Mucosa of rectum (tissue), 2 donors: Measurements from ENCODE around the gene ACVR2B.

Source experiments
- H3K27ac ChIP-seq, 2 donors: one replicate each; pipeline ENCODE4 v1.7.0; 2013; ENCODE audit warnings: inconsistent platforms in 2 of 2, low read depth in 2 of 2, low read length in 2 of 2
- H3K27me3 ChIP-seq, 2 donors: one replicate each; pipeline ENCODE4 v1.7.0; 2013; ENCODE audit warnings: low read length in 2 of 2; ENCODE audit not compliant: control insufficient read depth in 2 of 2, insufficient read depth in 2 of 2
- H3K36me3 ChIP-seq, 2 donors: one replicate each; pipeline ENCODE4 v1.7.0; 2013; ENCODE audit warnings: low read length in 2 of 2; ENCODE audit not compliant: control insufficient read depth in 2 of 2, insufficient read depth in 2 of 2
- H3K4me1 ChIP-seq, 2 donors: one replicate each; pipeline ENCODE4 v1.7.0; 2013; ENCODE audit warnings: low read length in 2 of 2, mild to moderate bottlenecking in 1 of 2; ENCODE audit not compliant: control insufficient read depth in 2 of 2, insufficient read depth in 2 of 2
- H3K4me3 ChIP-seq, 2 donors: one replicate each; pipeline ENCODE4 v1.7.0; 2013; ENCODE audit warnings: low read length in 2 of 2
- H3K9ac ChIP-seq, 2 donors: one replicate each; pipeline ENCODE4 v1.7.0; 2013; ENCODE audit warnings: low read length in 2 of 2, low read depth in 1 of 2, mild to moderate bottlenecking in 1 of 2
- H3K9me3 ChIP-seq, 2 donors: one replicate each; pipeline ENCODE4 v1.7.0; 2013; ENCODE audit warnings: low read length in 2 of 2; ENCODE audit not compliant: control insufficient read depth in 2 of 2
- donor health status: healthy.
- donor health status: Normal muscosa, but diverticular disease.

The ACVR2B gene

DNA sequence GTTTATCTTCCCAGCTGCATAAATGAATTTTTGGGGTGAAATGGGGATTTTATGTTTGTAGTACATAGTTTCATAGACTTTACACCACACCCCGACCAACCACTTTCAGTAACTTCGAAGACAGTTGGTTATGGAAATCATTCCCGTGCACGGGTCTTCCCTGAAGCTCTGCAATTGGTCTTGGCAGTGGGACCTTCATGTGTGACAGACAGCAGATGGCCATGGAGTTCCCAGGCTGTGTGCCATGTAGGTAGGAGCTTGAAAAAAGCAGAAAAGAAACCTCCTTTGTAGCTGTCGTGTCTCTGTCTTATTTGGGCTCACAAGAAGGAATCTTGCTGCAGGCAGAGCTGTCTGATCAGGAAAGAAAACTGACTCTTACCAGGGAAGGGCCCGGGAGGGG lies 68.3 kb downstream of the ACVR2B start:
- Histone ChIP-seq H3K36me3 (peaks cover 3 to 23% of the 10 kb centered on the region in 2 donors), H3K9ac (no peak overlapping the region), H3K9me3 (no peaks in the 10 kb centered on the region), H3K27ac (no peak overlapping the region), H3K4me1 (no peaks in the 10 kb centered on the region), H3K4me3 (no peak overlapping the region), H3K27me3 (no peaks in the 10 kb centered on the region)

DNA sequence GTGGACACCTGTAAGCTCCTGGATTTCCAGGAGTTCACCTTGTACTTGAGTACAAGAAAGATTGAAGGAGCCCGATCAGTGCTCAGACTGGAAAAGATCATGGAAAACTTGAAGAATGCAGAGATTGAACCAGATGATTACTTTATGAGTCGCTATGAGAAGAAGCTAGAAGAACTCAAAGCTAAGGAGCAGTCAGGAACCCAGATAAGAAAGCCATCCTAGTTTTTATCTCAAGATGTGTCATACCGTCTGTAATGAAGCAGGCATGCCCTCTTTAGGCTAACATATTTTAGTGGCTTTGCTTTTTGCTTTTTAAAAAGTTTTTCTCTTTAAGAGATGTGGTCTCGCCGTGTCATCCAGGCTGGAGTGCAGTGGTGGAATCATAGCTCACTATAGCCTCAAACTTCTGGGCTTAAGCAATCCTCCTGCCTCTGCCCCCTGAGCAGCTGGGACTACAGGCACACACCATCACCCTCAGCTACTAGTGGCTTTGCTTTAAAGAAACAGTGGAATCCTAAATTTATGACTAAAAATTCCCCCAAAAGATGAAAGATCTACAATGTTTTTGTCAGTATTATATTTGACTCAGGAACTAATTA lies 70.5 kb downstream of the ACVR2B start:
- Histone ChIP-seq H3K9ac (no peak overlapping the region), H3K4me3 (no peak overlapping the region), H3K27ac (no peak overlapping the region), H3K4me1 (no peaks in the 10 kb centered on the region), H3K27me3 (no peaks in the 10 kb centered on the region), H3K9me3 (no peaks in the 10 kb centered on the region), H3K36me3 (peaks cover 3 to 24% of the 10 kb centered on the region in 2 donors)

DNA sequence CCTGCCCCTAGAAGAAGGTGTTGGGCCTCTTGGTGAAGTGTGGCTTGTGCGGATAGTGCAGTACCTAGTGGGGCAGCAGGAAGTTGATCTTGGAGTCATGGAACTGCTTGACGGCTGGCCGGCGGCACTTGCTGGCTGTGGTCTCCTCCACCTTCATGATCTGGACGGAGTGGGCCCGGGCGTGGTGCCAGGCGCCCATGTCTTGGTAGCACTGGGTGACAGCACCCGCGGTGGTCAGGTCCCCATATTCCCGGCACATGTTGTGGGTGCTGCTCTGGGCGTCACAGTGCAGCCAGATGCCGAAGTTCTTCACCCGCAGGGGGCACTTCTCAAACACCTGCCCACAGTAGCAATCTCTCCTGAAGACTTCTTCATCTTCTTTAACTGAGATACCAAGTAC lies 73.1 kb downstream of the ACVR2B start:
- H3K9me3 ChIP-seq, result no peaks in the 10 kb centered on the region
- H3K27ac ChIP-seq, result no peak overlapping the region
- H3K4me1 ChIP-seq, result no peaks in the 10 kb centered on the region
- peaks cover 3 to 24% of the 10 kb centered on the region in 2 donors for H3K36me3 ChIP-seq
- H3K9ac ChIP-seq, result no peak overlapping the region
- H3K4me3 ChIP-seq, result no peak overlapping the region
- H3K27me3 ChIP-seq, result no peaks in the 10 kb centered on the region

DNA sequence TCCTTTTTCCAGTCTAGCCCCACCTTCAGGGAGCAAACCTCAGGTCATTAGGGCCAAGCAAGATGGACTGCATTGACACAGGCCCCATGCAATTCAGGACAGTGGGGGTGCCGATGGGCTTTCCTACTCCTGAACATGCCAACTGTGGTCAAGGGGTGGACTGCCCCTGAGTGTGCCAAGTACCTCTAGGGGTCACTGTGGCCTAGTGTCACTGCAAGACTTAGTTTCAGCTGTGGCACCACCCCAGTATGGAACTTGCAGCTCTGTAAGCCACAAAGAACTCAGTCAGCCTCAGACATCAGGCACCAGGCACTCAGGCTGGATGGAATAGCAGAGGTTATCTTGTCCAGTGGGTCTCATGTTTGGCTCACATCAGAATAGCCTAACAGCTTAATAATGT lies 74.8 kb downstream of the ACVR2B start:
- no peak overlapping the region for H3K4me3 ChIP-seq
- no peaks in the 10 kb centered on the region for H3K9me3 ChIP-seq
- peaks cover 3 to 20% of the 10 kb centered on the region in 2 donors for H3K36me3 ChIP-seq
- no peak overlapping the region for H3K27ac ChIP-seq
- H3K27me3 ChIP-seq, result no peaks in the 10 kb centered on the region
- no peaks in the 10 kb centered on the region for H3K4me1 ChIP-seq
- no peak overlapping the region for H3K9ac ChIP-seq

DNA sequence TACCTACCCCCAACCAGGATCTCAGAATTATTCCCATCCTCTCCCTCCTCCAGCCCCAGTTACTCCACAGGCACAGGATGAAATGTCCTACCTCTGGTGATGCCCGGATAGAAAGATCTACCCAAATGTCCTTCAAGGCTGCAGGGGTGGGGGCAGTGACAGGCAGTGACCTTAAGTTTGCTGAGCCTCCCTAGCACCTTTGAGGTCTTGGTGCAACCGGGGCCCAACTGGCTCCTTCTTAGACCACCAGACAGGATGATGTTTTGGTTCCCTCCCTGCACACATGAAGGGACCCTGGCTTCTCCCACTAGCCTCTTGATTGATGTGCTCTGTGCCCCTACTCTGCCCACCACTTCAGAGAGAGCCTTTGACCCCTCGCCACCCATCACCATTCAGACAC lies 78.8 kb downstream of the ACVR2B start:
- Histone ChIP-seq H3K9ac (no peak overlapping the region), H3K27ac (no peak overlapping the region), H3K4me1 (no peaks in the 10 kb centered on the region), H3K4me3 (no peak overlapping the region), H3K9me3 (no peaks in the 10 kb centered on the region), H3K27me3 (no peaks in the 10 kb centered on the region), H3K36me3 (peaks cover 0 to 5% of the 10 kb centered on the region in 2 donors)

DNA sequence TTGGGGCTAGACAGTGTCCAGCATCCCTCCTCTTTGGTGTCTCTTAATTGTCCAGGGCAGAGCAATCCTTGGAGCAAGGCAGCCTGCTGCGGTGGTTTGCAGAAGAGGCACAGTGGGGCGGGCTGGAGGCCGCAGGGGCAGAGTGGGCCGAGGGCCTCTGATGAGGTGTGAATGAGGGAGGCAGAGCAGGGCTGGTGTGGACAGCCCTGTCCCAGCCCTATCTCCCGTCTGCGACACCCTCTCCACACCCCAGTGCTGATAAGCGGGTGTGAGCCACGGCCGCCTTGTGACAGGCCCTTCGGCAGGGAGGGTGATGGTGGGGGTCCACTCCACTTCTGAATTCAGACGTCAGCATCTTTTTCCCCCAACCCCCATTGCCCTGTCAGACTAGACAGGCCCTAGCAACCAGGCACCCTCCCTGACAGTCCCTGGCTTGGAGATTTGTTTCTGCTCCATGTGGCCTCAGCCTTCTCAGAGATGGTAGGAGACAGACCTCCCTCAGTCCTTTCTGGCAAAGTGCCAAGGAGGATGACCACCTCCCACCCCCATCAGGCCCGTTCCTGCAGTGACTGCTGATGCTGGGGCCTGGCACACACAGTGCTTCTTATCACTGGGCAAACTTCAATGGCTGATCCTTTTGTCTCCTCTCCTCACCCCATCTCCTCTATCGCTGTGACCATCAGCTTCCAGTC lies 79.7 kb downstream of the ACVR2B start:
- no peaks in the 10 kb centered on the region for H3K9me3 ChIP-seq
- no peaks in the 10 kb centered on the region for H3K27me3 ChIP-seq
- no peak overlapping the region for H3K27ac ChIP-seq
- no peak overlapping the region for H3K9ac ChIP-seq
- no peaks in the 10 kb centered on the region for H3K36me3 ChIP-seq
- H3K4me1 ChIP-seq, result no peaks in the 10 kb centered on the region
- no peak overlapping the region for H3K4me3 ChIP-seq

DNA sequence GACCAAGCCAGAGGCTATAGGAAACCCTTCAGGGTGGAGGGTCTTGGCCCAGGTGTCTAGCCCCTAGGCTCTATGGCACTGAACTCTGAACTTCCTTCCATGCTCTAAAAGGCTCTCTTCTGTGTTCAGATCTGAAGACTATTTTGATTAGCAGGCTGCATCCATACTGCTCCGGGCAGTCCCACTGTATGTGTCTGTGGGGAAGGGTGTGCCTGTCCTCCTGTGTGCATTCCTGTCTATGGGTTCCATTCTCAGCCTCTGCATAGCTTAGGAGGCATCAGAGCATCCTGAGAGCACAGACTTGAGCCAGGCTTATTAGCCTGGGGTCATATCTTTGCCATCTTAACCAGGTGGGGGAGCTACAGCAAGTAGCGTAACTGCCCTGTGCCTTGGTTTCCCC lies 80.5 kb downstream of the ACVR2B start:
- Histone ChIP-seq H3K4me3 (no peak overlapping the region), H3K27me3 (no peaks in the 10 kb centered on the region), H3K27ac (no peak overlapping the region), H3K9me3 (no peaks in the 10 kb centered on the region), H3K4me1 (no peaks in the 10 kb centered on the region), H3K9ac (no peak overlapping the region), H3K36me3 (no peaks in the 10 kb centered on the region)

DNA sequence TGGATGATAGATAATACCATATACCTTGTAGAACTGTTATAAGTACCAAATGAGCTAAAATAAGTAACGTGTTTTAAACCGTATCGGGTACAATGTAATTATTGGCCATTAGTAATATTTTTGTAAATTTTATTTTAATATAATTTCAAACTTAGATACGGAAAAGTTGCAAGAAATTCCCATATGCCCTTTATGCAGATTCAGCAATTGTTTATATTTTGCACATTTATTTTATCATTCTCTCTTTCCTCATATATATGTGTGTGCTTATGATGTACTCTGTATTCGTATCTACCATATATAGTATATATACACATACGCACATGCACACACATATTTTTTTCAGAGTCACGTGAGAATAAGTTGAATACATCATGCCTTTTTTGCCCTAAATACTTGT lies 80.9 kb downstream of the ACVR2B start:
- H3K36me3 ChIP-seq, result no peaks in the 10 kb centered on the region
- H3K27me3 ChIP-seq, result no peaks in the 10 kb centered on the region
- no peaks in the 10 kb centered on the region for H3K4me1 ChIP-seq
- H3K27ac ChIP-seq, result no peak overlapping the region
- H3K9ac ChIP-seq, result no peak overlapping the region
- H3K4me3 ChIP-seq, result no peak overlapping the region
- H3K9me3 ChIP-seq, result no peaks in the 10 kb centered on the region

DNA sequence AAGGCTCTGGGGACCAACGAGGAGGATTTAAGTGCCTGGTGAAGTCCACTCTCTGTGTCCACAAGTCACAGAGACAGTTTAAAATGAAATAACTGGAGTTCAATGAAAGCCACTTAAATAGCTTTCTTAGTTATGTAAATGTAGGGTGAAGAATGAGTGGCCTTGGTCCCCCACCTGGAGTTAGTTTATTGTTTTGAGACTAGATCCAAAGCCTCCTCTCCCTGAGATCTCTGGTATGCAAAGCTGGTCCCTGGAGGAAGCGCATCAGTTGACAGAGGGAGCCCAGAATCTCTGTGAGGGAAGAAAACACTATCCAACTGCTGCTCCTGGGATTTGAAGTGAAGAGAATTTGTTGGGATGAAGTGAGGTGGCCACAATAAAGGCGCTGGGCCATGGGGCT lies 83.0 kb downstream of the ACVR2B start:
- no peaks in the 10 kb centered on the region for H3K27me3 ChIP-seq
- no peak overlapping the region for H3K9ac ChIP-seq
- no peaks in the 10 kb centered on the region for H3K36me3 ChIP-seq
- H3K4me1 ChIP-seq, result no peaks in the 10 kb centered on the region
- H3K4me3 ChIP-seq, result no peak overlapping the region
- no peaks in the 10 kb centered on the region for H3K9me3 ChIP-seq
- no peak overlapping the region for H3K27ac ChIP-seq

DNA sequence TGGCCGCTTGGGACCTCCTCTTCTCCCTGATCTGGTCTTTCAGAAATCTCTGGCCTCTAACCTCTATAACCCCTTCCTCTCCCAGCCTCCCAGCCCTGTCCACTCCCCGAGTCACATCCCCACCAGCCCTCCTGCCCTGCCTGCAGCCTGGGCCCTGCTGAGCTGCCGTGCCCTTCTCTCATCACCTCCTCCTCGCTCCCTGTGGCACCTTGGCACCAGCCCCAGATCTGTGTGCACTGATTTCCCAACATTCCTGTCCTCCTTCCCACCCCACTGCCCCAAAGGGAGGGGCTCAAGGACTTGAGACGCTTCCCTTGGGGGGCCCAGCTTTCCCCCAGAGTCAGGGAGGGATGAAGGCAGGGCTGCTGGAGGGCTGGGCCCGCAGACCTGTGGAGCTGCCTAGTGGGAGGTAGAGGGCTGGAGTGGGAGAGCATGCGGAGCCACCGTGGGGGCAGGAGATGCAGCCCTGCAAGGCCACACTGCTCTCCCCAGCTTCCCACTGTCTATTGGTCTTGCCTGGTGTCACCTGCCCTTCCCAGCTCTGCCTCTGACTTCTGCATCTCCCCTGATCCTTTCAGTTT lies 85.2 kb downstream of the ACVR2B start:
- no peak overlapping the region for H3K4me3 ChIP-seq
- H3K36me3 ChIP-seq, result no peaks in the 10 kb centered on the region
- no peaks in the 10 kb centered on the region for H3K4me1 ChIP-seq

More for the DNA sequence above, 85.2 kb downstream of the ACVR2B start:
- no peak overlapping the region for H3K27ac ChIP-seq
- H3K9me3 ChIP-seq, result no peaks in the 10 kb centered on the region
- H3K27me3 ChIP-seq, result no peaks in the 10 kb centered on the region
- H3K9ac ChIP-seq, result no peak overlapping the region
